Tibial nerve (tissue), 4 donors: Measurements from ENCODE around the gene ADGRG1. TPM values are rescaled to one million over a fixed set of nuclear protein-coding genes. Genes with fewer than 3 reads are reported as not detected.

ENCODE experiments used
- DNase-seq, 2 donors: peaks; one replicate each; pipeline ENCODE4 v3.0.0-alpha.2; 2019; ENCODE audit warnings: low spot score in 2 of 2
- H3K27ac ChIP-seq, 4 donors: fragments of 200-600 bp; sonication (generic) in 3 of 4; one replicate each; pipeline ENCODE4 v1.5.1; 2017 to 2019; ENCODE audit warnings: mild to moderate bottlenecking in 1 of 4
- H3K27me3 ChIP-seq, 2 donors: fragments of 200-600 bp; sonication (generic) in 1 of 2; one replicate each; pipeline versions ENCODE4 v1.5.1 to v1.6.0; 2017 to 2019
- H3K36me3 ChIP-seq, 3 donors: fragments of 200-600 bp; sonication (generic); one replicate each; pipeline ENCODE4 v1.5.1; 2018 to 2019
- H3K4me1 ChIP-seq, 4 donors: fragments of 200-600 bp; sonication (generic) in 3 of 4; one replicate each; pipeline ENCODE4 v1.5.1; 2017 to 2019
- H3K4me3 ChIP-seq, 4 donors: fragments of 200-600 bp; sonication (generic) in 3 of 4; one replicate each; pipeline ENCODE4 v1.5.1; 2017 to 2019; ENCODE audit warnings: mild to moderate bottlenecking in 1 of 4, moderate library complexity in 1 of 4
- H3K9me3 ChIP-seq, 4 donors: fragments of 200-600 bp; sonication (generic) in 3 of 4; one replicate each; pipeline ENCODE4 v1.5.1; 2017 to 2019
- EP300 ChIP-seq, 2 donors: sonication (generic); formaldehyde crosslinking; IDR thresholded peaks; one replicate each; pipeline ENCODE4 v1.6.1; 2017; ENCODE audit warnings: antibody characterized with exemption in 2 of 2, mild to moderate bottlenecking in 1 of 2
- POLR2A ChIP-seq, 2 donors: fragments of 450-650 bp; IDR thresholded peaks; one replicate each; pipeline ENCODE4 v1.6.1; 2017; ENCODE audit warnings: antibody characterized with exemption in 2 of 2, mild to moderate bottlenecking in 2 of 2, moderate library complexity in 2 of 2
- WGBS, 2 donors: methylation state at CpG; one replicate each; pipeline ENCODE4 v1.1.5; 2018; 5-methylcytosine and 5-hydroxymethylcytosine counted together
- total RNA-seq, 4 donors: library from RNA; depleted of rRNA; stranded (reverse); fragments of >200 nt; gene quantifications; one replicate each; pipeline ENCODE4 v1.1.0, GENCODE V29; 2016
- TF ChIP-seq, protein P1 (sequence below), 5 experiments: fragments of 200-600 bp in 3 of 5; fragments of 450-650 bp in 2 of 5; sonication (generic) in 3 of 5; IDR thresholded peaks; one replicate each; pipeline ENCODE4 v1.5.1; 2016 to 2019; ENCODE audit warnings: antibody characterized with exemption in 5 of 5, mild to moderate bottlenecking in 3 of 5, moderate library complexity in 2 of 5

The ADGRG1 gene
- total RNA-seq, 4 donors from 2014 or later = 9.0 to 59.4 (median 41.8) TPM

GRCh38 chr16:57627184-57627871 lies 1.1 kb upstream of the ADGRG1 start:
- no peak for DNase-seq
- 49% methylated on average over 14 to 15 of the region's 15 CpGs for WGBS, 2 donors
- H3K4me1 ChIP-seq = peaks cover 0 to 71% (median 26%) of the 10 kb centered on the region in 4 donors
- no peaks in the 10 kb centered on the region for H3K9me3 ChIP-seq
- TF ChIP-seq, protein P1, sequence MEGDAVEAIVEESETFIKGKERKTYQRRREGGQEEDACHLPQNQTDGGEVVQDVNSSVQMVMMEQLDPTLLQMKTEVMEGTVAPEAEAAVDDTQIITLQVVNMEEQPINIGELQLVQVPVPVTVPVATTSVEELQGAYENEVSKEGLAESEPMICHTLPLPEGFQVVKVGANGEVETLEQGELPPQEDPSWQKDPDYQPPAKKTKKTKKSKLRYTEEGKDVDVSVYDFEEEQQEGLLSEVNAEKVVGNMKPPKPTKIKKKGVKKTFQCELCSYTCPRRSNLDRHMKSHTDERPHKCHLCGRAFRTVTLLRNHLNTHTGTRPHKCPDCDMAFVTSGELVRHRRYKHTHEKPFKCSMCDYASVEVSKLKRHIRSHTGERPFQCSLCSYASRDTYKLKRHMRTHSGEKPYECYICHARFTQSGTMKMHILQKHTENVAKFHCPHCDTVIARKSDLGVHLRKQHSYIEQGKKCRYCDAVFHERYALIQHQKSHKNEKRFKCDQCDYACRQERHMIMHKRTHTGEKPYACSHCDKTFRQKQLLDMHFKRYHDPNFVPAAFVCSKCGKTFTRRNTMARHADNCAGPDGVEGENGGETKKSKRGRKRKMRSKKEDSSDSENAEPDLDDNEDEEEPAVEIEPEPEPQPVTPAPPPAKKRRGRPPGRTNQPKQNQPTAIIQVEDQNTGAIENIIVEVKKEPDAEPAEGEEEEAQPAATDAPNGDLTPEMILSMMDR (IDR thresholded peaks at IDR 0.05) = no peak
- TF ChIP-seq EP300 (IDR thresholded peaks at IDR 0.05) (no peak), POLR2A (IDR thresholded peaks at IDR 0.05) (no peak)
- peaks cover 0 to 12% of the 10 kb centered on the region in 2 donors for H3K27me3 ChIP-seq
- H3K4me3 ChIP-seq = no peak overlapping the region
- no peaks in the 10 kb centered on the region for H3K36me3 ChIP-seq
- H3K27ac ChIP-seq = peak overlapping the region in 3 of 4 donors; percentile 62 to 95 (median 86)

DNA sequence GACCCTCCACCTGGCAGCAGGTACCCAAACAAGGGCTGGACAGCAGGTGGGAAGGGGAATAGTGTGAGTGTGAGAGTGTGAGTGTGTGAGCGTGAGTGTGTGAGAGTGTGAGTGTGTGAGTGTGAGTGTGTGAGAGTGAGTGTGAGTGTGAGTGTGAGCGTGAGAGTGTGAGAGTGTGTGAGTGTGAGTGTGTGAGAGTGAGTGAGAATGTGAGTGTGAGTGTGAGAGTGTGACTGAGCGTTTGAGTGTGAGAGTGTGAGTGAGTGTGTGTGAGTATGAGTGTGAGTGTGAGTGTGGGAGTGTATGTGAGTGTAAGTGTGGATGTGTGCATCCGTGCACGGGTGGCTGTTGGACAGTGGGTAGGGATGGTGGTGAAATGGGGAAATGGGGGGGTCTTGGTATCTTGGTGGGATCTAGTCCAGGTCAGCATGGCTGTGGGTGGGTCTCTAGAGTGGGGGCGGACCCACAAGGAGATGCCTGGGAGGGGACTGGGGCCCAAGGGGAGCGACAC lies 408 bp downstream of the ADGRG1 start:
- TF ChIP-seq EP300 (IDR thresholded peaks at IDR 0.05) = no peak
- TF ChIP-seq POLR2A (IDR thresholded peaks at IDR 0.05) = no peak
- TF ChIP-seq, protein P1 (IDR thresholded peaks at IDR 0.05) = no peak
- DNase-seq = no peak
- H3K9me3 ChIP-seq = no peaks in the 10 kb centered on the region
- H3K36me3 ChIP-seq = no peaks in the 10 kb centered on the region
- H3K27me3 ChIP-seq = peaks cover 0 to 12% of the 10 kb centered on the region in 2 donors
- peaks cover 0 to 70% (median 24%) of the 10 kb centered on the region in 4 donors for H3K4me1 ChIP-seq
- peak overlapping the region; percentile 13 to 43 (median 32) for H3K4me3 ChIP-seq
- H3K27ac ChIP-seq = peak overlapping the region; percentile 47 to 95 (median 74)
- WGBS, 2 donors = 58 to 75% methylated on average over 6 to 7 of the region's 7 CpGs

DNA sequence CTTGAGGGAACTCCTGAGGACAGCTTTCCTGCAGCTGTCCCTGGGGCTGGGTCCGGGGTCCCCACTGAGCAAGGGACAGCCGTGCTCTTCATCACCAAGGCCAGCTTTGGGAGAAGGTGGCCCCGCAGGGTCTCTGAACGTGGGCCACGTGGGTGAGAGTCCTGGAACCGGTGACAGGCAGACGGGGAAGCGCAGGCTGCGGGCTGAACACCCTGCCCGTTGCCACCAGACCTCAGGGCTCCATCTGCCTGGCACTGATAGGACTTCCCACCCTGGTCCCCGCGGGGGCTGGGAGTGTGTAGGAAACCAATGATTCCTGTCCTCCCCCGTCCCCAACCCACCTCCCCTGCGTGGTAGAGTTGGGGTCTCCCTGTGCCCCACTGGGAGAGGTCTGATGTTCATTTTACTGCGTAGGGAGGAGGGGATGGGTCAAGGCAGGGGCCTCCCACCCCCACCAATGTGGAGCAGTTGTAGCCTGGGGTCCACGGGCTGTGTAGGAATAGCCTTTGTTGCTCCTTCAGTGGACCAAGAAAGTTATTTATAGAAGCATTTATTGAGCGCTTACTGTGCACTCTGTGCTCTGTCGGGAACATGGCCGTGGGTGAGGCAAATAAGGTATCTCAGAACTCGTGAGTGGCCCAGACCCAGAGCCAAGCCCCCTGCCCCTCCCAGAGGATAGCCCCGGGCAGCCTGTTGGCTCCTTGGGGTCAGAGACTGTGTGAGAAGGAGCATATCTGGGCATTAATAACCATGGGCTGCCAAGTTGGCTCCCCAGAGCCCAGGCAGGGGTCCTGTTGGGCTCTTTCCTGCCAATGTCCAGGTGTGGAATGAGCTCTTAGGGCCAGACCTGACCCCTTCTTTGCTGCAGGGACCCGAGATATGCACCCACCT lies 1.3 kb downstream of the ADGRG1 start:
- TF ChIP-seq POLR2A (IDR thresholded peaks at IDR 0.05) (no peak), EP300 (IDR thresholded peaks at IDR 0.05) (no peak)
- TF ChIP-seq, protein P1 (IDR thresholded peaks at IDR 0.05) = no peak
- WGBS, 2 donors = 52 to 68% methylated on average over 15 to 21 of the region's 22 CpGs
- H3K36me3 ChIP-seq = no peaks in the 10 kb centered on the region
- peak overlapping the region; percentile 15 to 43 (median 32) for H3K4me3 ChIP-seq
- H3K4me1 ChIP-seq = peaks cover 0 to 70% (median 32%) of the 10 kb centered on the region in 4 donors
- no peak for DNase-seq
- H3K27ac ChIP-seq = peak overlapping the region in 3 of 4 donors; percentile 62 to 95 (median 86)
- peaks cover 0 to 12% of the 10 kb centered on the region in 2 donors for H3K27me3 ChIP-seq
- no peaks in the 10 kb centered on the region for H3K9me3 ChIP-seq

- Histone ChIP-seq H3K9me3 (no peaks in the 10 kb centered on the region), H3K27me3 (peaks cover 0 to 12% of the 10 kb centered on the region in 2 donors), H3K4me3 (peak overlapping the region in 3 of 4 donors; percentile 15 to 43 (median 40)), H3K27ac (peak overlapping the region in 3 of 4 donors; percentile 62 to 95 (median 86)), H3K4me1 (peaks cover 0 to 71% (median 38%) of the 10 kb centered on the region in 4 donors), H3K36me3 (no peaks in the 10 kb centered on the region)
- TF ChIP-seq POLR2A (IDR thresholded peaks at IDR 0.05) = no peak
- no peak for DNase-seq
- 82 to 85% methylated on average over 9 to 10 of the region's 10 CpGs for WGBS, 2 donors
These were observed 2.0 kb downstream of the ADGRG1 start for GRCh38 chr16:57630407-57630797.
